Neutrophil (primary cell): ENCODE measurements around the gene PIANP.

Experiments
- H3K27ac ChIP-seq: fragments of 200-600 bp; sonication (generic); 2 replicates; pipeline ENCODE4 v1.5.1; 2016; ENCODE audit warnings: mild to moderate bottlenecking, moderate library complexity
- H3K27me3 ChIP-seq: fragments of 200-600 bp; sonication (generic); 2 replicates; pipeline ENCODE4 v1.6.0; 2016; ENCODE audit warnings: mild to moderate bottlenecking
- H3K36me3 ChIP-seq: fragments of 200-600 bp; sonication (generic); 2 replicates; pipeline ENCODE4 v1.5.1; 2017
- H3K4me1 ChIP-seq, 2 experiments: fragments of 200-600 bp in 1 of 2; sonication (generic) in 1 of 2; 1 replicate in 1 of 2; 2 replicates in 1 of 2; pipeline versions ENCODE4 v1.5.1 to v1.6.1; 2013 to 2016; ENCODE audit warnings: low read depth in 1 of 2, low read length in 1 of 2, mild to moderate bottlenecking in 1 of 2, moderate library complexity in 1 of 2; ENCODE audit not compliant: control insufficient read depth in 1 of 2, insufficient read depth in 1 of 2
- H3K4me3 ChIP-seq, 2 experiments: fragments of 200-600 bp in 1 of 2; sonication (generic) in 1 of 2; 1 replicate in 1 of 2; 2 replicates in 1 of 2; pipeline ENCODE4 v1.5.1; 2013 to 2016; ENCODE audit warnings: low read depth in 1 of 2, low read length in 1 of 2, mild to moderate bottlenecking in 1 of 2, moderate library complexity in 1 of 2
- H3K9me3 ChIP-seq: fragments of 200-600 bp; sonication (generic); 2 replicates; pipeline ENCODE4 v1.5.1; 2016
- TF ChIP-seq, protein P1 (sequence below): fragments of 200-600 bp; sonication (generic); IDR thresholded peaks from 2 replicates; pipeline ENCODE4 v1.5.1; 2016; ENCODE audit warnings: antibody characterized with exemption

The PIANP gene

GRCh38 chr12:6653342-6653741 is 47.3 kb downstream of the PIANP start:
- TF ChIP-seq, protein P1, sequence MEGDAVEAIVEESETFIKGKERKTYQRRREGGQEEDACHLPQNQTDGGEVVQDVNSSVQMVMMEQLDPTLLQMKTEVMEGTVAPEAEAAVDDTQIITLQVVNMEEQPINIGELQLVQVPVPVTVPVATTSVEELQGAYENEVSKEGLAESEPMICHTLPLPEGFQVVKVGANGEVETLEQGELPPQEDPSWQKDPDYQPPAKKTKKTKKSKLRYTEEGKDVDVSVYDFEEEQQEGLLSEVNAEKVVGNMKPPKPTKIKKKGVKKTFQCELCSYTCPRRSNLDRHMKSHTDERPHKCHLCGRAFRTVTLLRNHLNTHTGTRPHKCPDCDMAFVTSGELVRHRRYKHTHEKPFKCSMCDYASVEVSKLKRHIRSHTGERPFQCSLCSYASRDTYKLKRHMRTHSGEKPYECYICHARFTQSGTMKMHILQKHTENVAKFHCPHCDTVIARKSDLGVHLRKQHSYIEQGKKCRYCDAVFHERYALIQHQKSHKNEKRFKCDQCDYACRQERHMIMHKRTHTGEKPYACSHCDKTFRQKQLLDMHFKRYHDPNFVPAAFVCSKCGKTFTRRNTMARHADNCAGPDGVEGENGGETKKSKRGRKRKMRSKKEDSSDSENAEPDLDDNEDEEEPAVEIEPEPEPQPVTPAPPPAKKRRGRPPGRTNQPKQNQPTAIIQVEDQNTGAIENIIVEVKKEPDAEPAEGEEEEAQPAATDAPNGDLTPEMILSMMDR = no peak
- Histone ChIP-seq H3K4me3 (no peak overlapping the region), H3K4me1 (no peaks in the 10 kb centered on the region), H3K9me3 (no peaks in the 10 kb centered on the region), H3K27me3 (no peaks in the 10 kb centered on the region), H3K27ac (no peak overlapping the region), H3K36me3 (peaks cover 93% of the 10 kb centered on the region)

DNA sequence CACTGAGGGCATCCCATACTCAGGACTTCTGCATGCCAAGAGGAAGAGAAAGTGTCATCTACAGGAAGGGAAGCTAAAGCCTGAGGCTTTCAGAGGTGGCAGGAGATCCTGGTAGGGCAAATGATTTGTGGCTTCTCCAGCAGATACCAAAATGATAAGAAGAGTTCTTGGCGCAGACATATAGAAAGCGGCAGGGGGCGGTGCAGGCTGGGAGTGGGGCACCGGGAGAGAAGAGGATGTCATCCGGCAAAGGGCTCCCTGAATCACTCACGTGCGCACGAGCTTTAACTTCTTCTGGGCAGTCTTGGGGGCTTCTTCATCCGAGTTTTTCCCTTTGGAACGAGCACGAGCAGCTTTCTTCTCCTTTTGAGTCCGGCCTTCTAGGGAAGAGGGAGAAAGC is 48.2 kb downstream of the PIANP start:
- TF ChIP-seq, protein P1 = no peak
- Histone ChIP-seq H3K27me3 (no peaks in the 10 kb centered on the region), H3K36me3 (peaks cover 95% of the 10 kb centered on the region), H3K9me3 (no peaks in the 10 kb centered on the region), H3K4me3 (no peak overlapping the region), H3K27ac (no peak overlapping the region), H3K4me1 (no peaks in the 10 kb centered on the region)

DNA sequence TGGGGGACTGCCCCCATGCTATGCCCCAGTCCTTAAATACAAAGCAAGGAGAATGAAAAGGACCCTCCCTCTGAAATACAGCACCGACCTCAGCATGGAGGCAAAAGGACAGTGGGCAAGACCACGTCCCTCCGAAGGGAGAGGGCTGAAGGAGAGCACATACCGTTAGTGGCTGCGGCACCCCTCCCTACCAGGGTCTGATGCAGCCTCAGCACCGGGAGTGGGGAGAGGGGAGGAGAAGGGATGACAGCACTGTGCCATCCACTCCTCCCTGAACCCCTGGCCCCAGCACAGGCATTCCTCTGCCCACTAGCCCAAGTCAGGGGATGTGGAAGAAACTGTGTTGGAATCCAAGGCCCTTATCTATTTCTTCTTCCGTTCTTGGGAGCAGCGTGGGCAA is 49.8 kb downstream of the PIANP start:
- TF ChIP-seq, protein P1 = no peak
- Histone ChIP-seq H3K27ac (no peak overlapping the region), H3K4me3 (no peak overlapping the region), H3K27me3 (no peaks in the 10 kb centered on the region), H3K36me3 (peaks cover 79% of the 10 kb centered on the region), H3K4me1 (peaks cover 9 to 11% of the 10 kb centered on the region in 2 experiments), H3K9me3 (no peaks in the 10 kb centered on the region)

GRCh38 chr12:6647083-6647604 is 53.5 kb downstream of the PIANP start, which contains the start of gene ACRBP:
Gene ACRBP (minus strand): TSS chr12:6647432. CDS start chr12:6647366, 66 bp downstream.
- no peaks in the 10 kb centered on the region for H3K9me3 ChIP-seq
- H3K27ac ChIP-seq = peak within 1 kb of the TSS; percentile 78
- H3K4me3 ChIP-seq = peak within 1 kb of the TSS; percentile 58
- peaks cover 43% of the 10 kb centered on the region for H3K36me3 ChIP-seq
- H3K4me1 ChIP-seq = peaks cover 32 to 33% of the 10 kb centered on the region in 2 experiments
- H3K27me3 ChIP-seq = no peaks in the 10 kb centered on the region
- TF ChIP-seq, protein P1 = no peak

- H3K27me3 ChIP-seq = no peaks in the 10 kb centered on the region
- peak overlapping the region; percentile 58 for H3K4me3 ChIP-seq
- H3K4me1 ChIP-seq = peaks cover 32 to 33% of the 10 kb centered on the region in 2 experiments
- H3K27ac ChIP-seq = peak overlapping the region; percentile 78
- H3K9me3 ChIP-seq = no peaks in the 10 kb centered on the region
- TF ChIP-seq, protein P1 = no peak
- H3K36me3 ChIP-seq = peaks cover 36% of the 10 kb centered on the region
Measured at GRCh38 chr12:6646276-6647082, 54.1 kb downstream of the PIANP start.
